ENCODE results near the gene PGA5.

PGA5 gene

DNA sequence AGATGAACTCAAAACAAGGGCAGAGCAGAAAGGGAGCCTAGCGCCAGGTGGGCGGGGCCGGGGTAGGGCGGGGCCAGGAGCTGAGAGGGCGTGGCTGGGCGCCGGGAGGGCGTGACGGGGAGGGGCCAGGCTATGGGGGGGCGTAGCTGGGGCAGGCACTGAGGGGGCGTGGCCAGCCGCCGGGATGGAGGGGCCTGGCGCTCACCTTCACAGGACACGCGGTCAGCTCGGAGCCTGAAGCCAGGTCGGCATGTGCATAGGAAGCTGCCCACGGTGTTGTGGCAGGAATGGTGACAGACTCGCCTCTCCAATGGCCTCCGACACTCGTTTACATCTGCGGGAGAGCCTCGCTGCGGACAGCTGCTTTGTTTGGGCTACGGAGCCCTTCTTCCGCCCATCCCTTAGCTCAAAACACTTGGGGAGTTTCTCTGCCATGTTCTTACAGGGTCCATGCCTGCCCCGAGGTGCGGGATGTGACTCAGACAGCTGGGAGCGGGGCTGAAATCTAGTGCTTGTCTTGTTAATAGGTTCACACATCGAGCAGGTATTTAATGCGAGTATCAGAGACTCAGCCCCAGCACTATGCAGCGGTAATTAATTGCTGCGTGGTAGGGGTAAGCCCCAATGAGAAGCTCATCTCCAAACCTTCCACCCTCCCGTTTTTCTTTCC lies 40.7 kb downstream of the PGA5 start:
- DNase-seq (ENCODE audit: extremely low spot score), result peak; percentile 97
- ChIA-PET CTCF (interaction anchor here (0.6 to 1.7 kb wide), 3 partner anchors 54 to 151 kb away, joined by 3 read pairs; no protein-coding TSS in a partner anchor), POLR2A (interaction anchor here (0.8 to 1.5 kb wide), 3 partner anchors 11 to 80 kb away, joined by 3 to 5 read pairs (median 4); partner anchors contain the start of genes CYB561A3 and TMEM138)
- TF ChIP-seq L3MBTL2 (conservative IDR thresholded peaks at IDR 0.05) (no peak; the same call in 1 of the 2 replicates), SP1 (IDR thresholded peaks at IDR 0.05) (peak; percentile 97)

DNA sequence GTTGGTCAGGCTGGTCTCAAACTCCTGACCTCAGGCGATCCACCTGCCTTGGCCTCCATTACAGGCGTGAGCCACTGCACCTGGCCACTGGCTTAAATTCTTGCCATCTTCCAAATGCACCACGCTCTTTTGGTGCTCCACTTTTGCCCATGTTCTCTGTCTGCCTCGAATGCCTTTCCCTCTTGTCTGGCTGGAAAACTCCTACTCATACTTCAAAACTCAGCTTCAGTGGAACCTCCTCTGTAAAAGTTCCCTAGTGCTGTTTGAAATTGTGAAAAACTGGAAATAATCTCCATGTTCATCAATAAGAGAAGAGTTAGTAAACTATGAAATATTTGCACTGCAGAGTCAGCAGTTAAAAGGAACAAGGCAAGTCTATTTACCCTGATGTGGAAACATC lies 42.6 kb downstream of the PGA5 start:
- POLR2A ChIA-PET, result no interaction called here

DNA sequence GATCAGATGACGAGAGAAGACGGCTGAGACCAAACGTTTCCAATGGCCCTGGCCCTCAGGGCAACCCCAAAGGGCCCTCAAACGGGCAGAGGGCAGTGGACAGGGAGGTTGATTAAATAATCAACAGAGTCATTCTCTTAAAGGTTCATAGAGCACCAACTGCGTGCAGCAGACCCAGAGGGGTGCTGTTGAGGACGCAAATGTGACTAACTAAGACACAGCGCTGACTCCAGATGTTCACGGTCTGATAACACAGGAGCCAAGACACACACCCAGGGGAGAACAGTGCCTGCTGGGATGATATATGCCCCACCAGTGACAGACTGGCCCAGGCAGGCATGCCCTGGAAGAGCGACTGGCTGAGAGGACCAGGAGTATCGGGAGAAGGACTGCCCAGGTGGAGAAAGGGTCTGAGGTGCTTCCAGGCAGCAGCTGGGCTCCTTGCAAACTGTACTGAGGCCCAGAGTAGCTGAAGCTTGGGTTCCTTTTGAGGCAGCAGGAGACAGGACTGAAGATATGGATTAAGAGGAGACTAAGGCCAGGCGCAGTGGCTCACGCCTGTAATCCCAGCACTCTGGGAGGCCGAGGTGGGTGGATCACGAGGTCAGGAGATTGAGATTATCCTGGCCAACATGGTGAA lies 46.5 kb downstream of the PGA5 start:
- ChIA-PET POLR2A (no interaction called here), CTCF (no interaction called here)
- TF ChIP-seq SP1 (IDR thresholded peaks at IDR 0.05) (no peak), L3MBTL2 (conservative IDR thresholded peaks at IDR 0.05) (no peak), LEF1 (IDR thresholded peaks at IDR 0.05; ENCODE audit: borderline replicate concordance) (no peak), CTBP1 (IDR thresholded peaks at IDR 0.05; ENCODE audit: borderline replicate concordance) (no peak), ZNF384 (IDR thresholded peaks at IDR 0.05) (no peak), SUZ12 (IDR thresholded peaks at IDR 0.05) (no peak), ELF4 (IDR thresholded peaks at IDR 0.05) (no peak), FOXA1 (IDR thresholded peaks at IDR 0.05) (no peak), ARNT (IDR thresholded peaks at IDR 0.05) (no peak), BHLHE40 (IDR thresholded peaks at IDR 0.05; ENCODE audit: borderline replicate concordance) (no peak), HDGF (IDR thresholded peaks at IDR 0.05; ENCODE audit: borderline replicate concordance) (no peak), TARDBP (IDR thresholded peaks at IDR 0.05) (no peak), FOXM1 (IDR thresholded peaks at IDR 0.05; ENCODE audit: borderline replicate concordance) (no peak), FOXK2 (IDR thresholded peaks at IDR 0.05) (no peak), NFRKB (IDR thresholded peaks at IDR 0.05) (no peak)
- TF ChIP-seq, protein P1, sequence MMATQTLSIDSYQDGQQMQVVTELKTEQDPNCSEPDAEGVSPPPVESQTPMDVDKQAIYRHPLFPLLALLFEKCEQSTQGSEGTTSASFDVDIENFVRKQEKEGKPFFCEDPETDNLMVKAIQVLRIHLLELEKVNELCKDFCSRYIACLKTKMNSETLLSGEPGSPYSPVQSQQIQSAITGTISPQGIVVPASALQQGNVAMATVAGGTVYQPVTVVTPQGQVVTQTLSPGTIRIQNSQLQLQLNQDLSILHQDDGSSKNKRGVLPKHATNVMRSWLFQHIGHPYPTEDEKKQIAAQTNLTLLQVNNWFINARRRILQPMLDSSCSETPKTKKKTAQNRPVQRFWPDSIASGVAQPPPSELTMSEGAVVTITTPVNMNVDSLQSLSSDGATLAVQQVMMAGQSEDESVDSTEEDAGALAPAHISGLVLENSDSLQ (IDR thresholded peaks at IDR 0.05), result no peak

More for the DNA sequence above, 42.6 kb downstream of the PGA5 start:
- CTCF ChIA-PET, result no interaction called here
- TF ChIP-seq, protein P1 (IDR thresholded peaks at IDR 0.05), result no peak
- no peak for TF ChIP-seq FOXA1 (IDR thresholded peaks at IDR 0.05)
- TF ChIP-seq ELF4 (IDR thresholded peaks at IDR 0.05), result no peak
- no peak for TF ChIP-seq LEF1 (IDR thresholded peaks at IDR 0.05; ENCODE audit: borderline replicate concordance)
- TF ChIP-seq SUZ12 (IDR thresholded peaks at IDR 0.05), result no peak
- TF ChIP-seq FOXM1 (IDR thresholded peaks at IDR 0.05; ENCODE audit: borderline replicate concordance), result no peak
- TF ChIP-seq ARNT (IDR thresholded peaks at IDR 0.05), result no peak
- TF ChIP-seq SP1 (IDR thresholded peaks at IDR 0.05), result no peak
- no peak for TF ChIP-seq BHLHE40 (IDR thresholded peaks at IDR 0.05; ENCODE audit: borderline replicate concordance)
- no peak for TF ChIP-seq CTBP1 (IDR thresholded peaks at IDR 0.05; ENCODE audit: borderline replicate concordance)
- TF ChIP-seq TARDBP (IDR thresholded peaks at IDR 0.05), result no peak
- no peak for TF ChIP-seq FOXK2 (IDR thresholded peaks at IDR 0.05)
- no peak for TF ChIP-seq L3MBTL2 (conservative IDR thresholded peaks at IDR 0.05)
- no peak for TF ChIP-seq HDGF (IDR thresholded peaks at IDR 0.05; ENCODE audit: borderline replicate concordance)
- TF ChIP-seq NFRKB (IDR thresholded peaks at IDR 0.05), result no peak
- no peak for TF ChIP-seq ZNF384 (IDR thresholded peaks at IDR 0.05)
- no peak for DNase-seq (ENCODE audit: extremely low spot score)

DNA sequence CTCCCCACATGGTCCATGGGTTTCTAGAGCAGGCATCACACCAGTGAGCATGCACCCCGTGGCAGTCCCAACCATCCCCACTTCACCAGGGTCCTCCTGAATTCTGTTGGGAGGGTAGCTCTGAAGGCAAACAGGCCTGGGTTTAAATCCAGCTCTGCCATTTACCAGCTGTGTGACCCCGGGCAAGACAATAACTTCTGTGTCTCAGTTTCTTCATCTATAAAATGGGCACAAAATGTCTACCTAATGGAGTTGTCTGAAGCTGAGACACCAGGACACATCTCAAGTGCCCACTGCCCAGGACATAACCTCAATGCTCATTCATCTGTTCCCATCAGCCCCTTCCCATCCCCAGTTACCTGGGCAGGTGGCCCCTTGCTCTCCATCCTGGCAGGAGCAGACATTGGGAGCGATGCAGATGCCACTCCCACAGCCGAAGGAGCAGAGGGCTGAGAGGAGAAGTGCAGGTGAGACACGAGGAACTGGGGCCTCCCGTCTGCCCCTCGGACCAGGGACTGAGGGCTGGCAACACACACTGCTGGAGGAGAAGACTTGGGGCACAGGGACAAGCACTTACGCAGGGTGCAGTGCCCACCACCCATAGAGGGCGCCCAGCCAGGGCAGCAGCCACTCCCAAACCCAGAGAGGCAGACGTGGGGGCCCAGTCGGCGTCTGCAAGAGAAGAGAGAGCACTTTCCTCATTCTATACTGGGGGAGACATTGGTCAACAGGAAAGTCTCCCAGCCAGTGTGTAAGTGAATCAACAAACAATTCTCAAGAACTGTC lies 50.1 kb downstream of the PGA5 start:
- POLR2A ChIA-PET, result no interaction called here
- no peak for DNase-seq (ENCODE audit: extremely low spot score)

More for the DNA sequence above, 46.5 kb downstream of the PGA5 start:
- DNase-seq (ENCODE audit: extremely low spot score), result no peak

DNA sequence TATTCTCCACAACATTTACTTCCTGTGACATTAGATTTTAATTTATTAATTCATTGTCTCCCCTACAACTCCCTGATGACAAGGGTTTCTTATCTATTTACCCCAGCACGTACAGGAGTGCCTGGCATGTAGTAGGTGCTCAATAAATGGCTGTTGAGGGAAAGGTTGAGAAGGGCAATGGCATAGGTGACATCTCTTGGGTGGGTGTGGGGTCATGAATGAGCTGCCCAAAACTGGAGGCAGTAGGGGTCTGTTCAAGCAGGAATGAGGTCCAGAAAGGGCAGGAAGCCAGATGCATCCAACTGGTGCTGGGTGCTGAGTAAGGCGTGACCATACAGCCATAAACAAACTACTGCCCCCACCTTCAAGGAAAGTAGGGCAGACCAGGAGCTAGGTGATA lies 51.4 kb downstream of the PGA5 start:
- ChIA-PET CTCF (no interaction called here), POLR2A (no interaction called here)
- DNase-seq (ENCODE audit: extremely low spot score), result no peak
- TF ChIP-seq SUZ12 (IDR thresholded peaks at IDR 0.05), result no peak

More for the DNA sequence above, 50.1 kb downstream of the PGA5 start:
- CTCF ChIA-PET, result no interaction called here
- TF ChIP-seq SP1 (IDR thresholded peaks at IDR 0.05) (no peak), ZNF384 (IDR thresholded peaks at IDR 0.05) (no peak), ELF4 (IDR thresholded peaks at IDR 0.05) (no peak), FOXK2 (IDR thresholded peaks at IDR 0.05) (no peak), HDGF (IDR thresholded peaks at IDR 0.05; ENCODE audit: borderline replicate concordance) (no peak), ARNT (IDR thresholded peaks at IDR 0.05) (no peak), CTBP1 (IDR thresholded peaks at IDR 0.05; ENCODE audit: borderline replicate concordance) (no peak), NFRKB (IDR thresholded peaks at IDR 0.05) (no peak), FOXA1 (IDR thresholded peaks at IDR 0.05) (no peak), LEF1 (IDR thresholded peaks at IDR 0.05; ENCODE audit: borderline replicate concordance) (no peak), L3MBTL2 (conservative IDR thresholded peaks at IDR 0.05) (no peak), SUZ12 (IDR thresholded peaks at IDR 0.05) (no peak)
- TF ChIP-seq, protein P1 (IDR thresholded peaks at IDR 0.05), result no peak

All from HEK293T (cell line).